Activated CD4-positive, alpha-beta T cell treated with anti-CD3 and anti-CD28 coated beads, Interleukin-2, Interleukin-4, amounts not matched to agents 100 ng/mL and 50 ng/mL, durations not matched to agents 16 hours and 8 hours (primary cell): ENCODE results near the gene DCLK1.
"Not testable (repeated sequence)": the region's sequence is repeated elsewhere in the genome, so short reads cannot be mapped to it uniquely, and the experiment has no call there.

Experiments
- DNase-seq: peaks from one replicate; pipeline ENCODE4 v3.0.0-alpha.2; 2020; ENCODE audit warnings: low spot score

DCLK1 gene

GRCh38 chr13:36130552-36131221, 495 bp downstream of the DCLK1 start:
- DNase-seq = no peak

- DNase-seq = no peak
These were observed 1.0 kb downstream of the DCLK1 start for GRCh38 chr13:36130193-36130551.

GRCh38 chr13:36129539-36129938, 1.6 kb downstream of the DCLK1 start:
- DNase-seq = no peak

GRCh38 chr13:36126491-36126890, 4.7 kb downstream of the DCLK1 start:
- no peak for DNase-seq

- no peak for DNase-seq
These were observed 5.3 kb downstream of the DCLK1 start for GRCh38 chr13:36125841-36126240.

- DNase-seq = no peak
These were observed 6.9 kb downstream of the DCLK1 start for GRCh38 chr13:36124236-36124822.

GRCh38 chr13:36115306-36115705, 15.9 kb downstream of the DCLK1 start:
- no peak for DNase-seq

GRCh38 chr13:36114233-36114632, 16.9 kb downstream of the DCLK1 start:
- no peak for DNase-seq

- DNase-seq = no peak
These were observed 22.2 kb downstream of the DCLK1 start for GRCh38 chr13:36108954-36109353.

- DNase-seq = no peak
These were observed 22.8 kb downstream of the DCLK1 start for GRCh38 chr13:36108342-36108741.

- DNase-seq = no peak
These were observed 23.7 kb downstream of the DCLK1 start for GRCh38 chr13:36107521-36107920.

GRCh38 chr13:36105726-36106125, 25.5 kb downstream of the DCLK1 start:
- no peak for DNase-seq

- no peak for DNase-seq
These were observed 28.5 kb downstream of the DCLK1 start for GRCh38 chr13:36102721-36103120.

GRCh38 chr13:36101907-36102306, 29.3 kb downstream of the DCLK1 start:
- DNase-seq = not testable (repeated sequence)

GRCh38 chr13:36101157-36101556, 30.0 kb downstream of the DCLK1 start:
- DNase-seq = no peak

GRCh38 chr13:36098080-36098479, 33.1 kb downstream of the DCLK1 start:
- no peak for DNase-seq

- DNase-seq = no peak
These were observed 34.4 kb downstream of the DCLK1 start for GRCh38 chr13:36096461-36097416.

GRCh38 chr13:36094478-36094877, 36.7 kb downstream of the DCLK1 start:
- DNase-seq = no peak

GRCh38 chr13:36090592-36090991, 40.6 kb downstream of the DCLK1 start:
- DNase-seq = no peak

- DNase-seq = no peak
These were observed 42.0 kb downstream of the DCLK1 start for GRCh38 chr13:36089130-36089647.

- DNase-seq = no peak
These were observed 42.7 kb downstream of the DCLK1 start for GRCh38 chr13:36088463-36088862.

GRCh38 chr13:36088001-36088400, 43.2 kb downstream of the DCLK1 start:
- no peak for DNase-seq

GRCh38 chr13:36086117-36086516, 45.1 kb downstream of the DCLK1 start:
- no peak for DNase-seq
